GM19025 (cell line): ENCODE measurements around the gene ITGAL.
"Not testable (repeated sequence)": the region's sequence is repeated elsewhere in the genome, so short reads cannot be mapped to it uniquely, and the experiment has no call there.

Source experiments
- ATAC-seq: cut with Tn5 transposase; IDR thresholded peaks from one replicate; pipeline ENCODE4 v1.9.1; 2021; ENCODE audit warnings: mild to moderate bottlenecking, low read depth, moderate library complexity; ENCODE audit not compliant: unreplicated experiment

ITGAL gene

GRCh38 chr16:30457256-30457655 is 15.3 kb upstream of the ITGAL start:
- ATAC-seq: no peak

GRCh38 chr16:30457743-30458560 is 14.6 kb upstream of the ITGAL start:
- no peak for ATAC-seq

DNA sequence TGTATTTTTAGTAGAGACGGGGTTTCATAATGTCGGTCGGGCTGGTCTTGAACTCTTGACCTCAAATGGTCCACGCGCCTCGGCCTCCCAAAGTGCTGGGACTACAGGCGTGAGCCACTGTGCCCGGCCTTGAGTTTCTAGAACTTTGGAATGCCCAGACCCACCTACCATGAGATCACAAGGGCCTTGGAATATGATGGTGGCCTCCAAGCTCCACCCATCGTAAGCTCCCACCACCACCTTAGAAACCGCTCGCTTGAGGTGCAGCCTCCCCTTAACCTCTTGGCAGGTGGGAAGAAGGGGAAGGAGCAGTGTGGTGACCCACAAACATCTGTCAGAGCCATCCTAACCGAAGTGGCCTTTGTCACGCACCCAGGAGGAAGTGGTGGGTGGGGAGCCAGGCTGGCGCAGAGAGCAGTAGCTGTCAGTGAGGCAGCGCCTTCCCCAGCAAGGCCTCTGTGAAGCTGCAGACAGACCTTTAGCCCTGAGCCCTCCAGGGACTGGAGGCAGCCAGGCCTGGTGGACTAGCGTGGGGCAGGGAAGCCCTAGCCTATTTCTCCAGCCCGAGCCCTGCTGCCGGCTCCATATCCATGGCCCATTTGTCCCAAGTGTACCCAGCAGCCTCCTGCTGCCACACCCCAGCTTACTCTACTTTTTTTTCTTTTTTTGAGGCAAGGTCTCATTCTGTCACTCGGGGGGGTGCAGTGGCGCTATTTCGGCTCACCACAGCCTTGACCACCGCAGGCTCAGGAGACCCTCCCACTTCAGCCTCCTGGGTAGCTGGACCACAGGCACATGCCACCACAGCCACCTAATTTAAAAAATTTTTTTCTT is 13.8 kb upstream of the ITGAL start:
- ATAC-seq: peak; percentile 77

DNA sequence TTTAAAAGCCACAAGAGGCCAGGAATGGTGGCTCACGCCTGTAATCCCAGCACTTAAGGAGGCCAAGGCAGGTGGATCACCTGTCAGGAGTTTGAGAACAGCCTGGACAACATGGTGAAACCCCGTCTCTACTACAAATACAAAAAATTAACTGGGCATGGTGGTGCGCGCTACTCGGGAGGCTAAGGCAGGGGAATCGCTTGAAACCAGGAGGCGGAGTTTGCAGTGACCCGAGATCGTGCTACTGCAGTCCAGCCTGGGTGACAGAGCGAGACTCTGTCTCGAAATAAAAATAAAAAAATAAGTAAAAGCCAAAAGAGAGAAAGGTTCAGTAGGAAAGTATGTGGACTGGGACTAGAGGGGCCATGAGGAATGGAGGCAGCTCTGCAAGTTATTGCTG is 13.1 kb upstream of the ITGAL start:
- no peak for ATAC-seq

- ATAC-seq: not testable (repeated sequence)
Measured at GRCh38 chr16:30461426-30461825, 11.1 kb upstream of the ITGAL start.

DNA sequence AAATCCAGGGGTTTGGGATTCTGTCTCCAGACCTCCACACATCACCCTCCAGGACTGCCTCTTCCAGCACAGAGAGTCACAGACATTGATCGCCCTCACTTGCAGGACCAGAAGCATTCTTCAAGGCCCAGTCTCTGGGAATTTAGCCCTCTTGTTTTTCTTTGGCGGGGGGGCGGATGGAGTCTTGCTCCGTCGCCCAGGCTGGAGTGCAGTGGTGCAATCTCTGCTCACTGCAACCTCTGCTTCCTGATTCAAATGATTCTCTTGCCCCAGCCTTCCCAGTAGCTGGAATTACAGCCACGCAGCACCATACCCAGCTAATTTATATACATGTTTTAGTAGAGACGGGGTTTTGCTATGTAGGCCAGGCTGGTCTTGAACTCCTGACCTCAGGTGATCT is 8.5 kb upstream of the ITGAL start:
- ATAC-seq: no peak

DNA sequence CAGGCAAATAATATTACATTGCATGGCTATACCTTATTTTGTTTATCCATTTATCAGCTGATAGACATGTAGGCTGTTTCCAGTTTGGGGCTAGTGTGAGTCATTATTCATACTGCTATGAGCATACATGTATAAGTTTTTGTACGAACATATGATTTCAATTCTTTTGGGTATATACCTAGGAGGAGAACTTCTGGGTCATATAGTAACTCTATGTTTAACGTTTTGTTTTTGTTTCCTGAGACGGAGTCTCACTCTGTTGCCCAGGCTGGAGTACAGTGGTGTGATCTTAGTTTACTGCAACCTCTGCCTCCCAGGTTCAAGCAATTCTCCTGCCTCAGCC is 2.4 kb upstream of the ITGAL start:
- ATAC-seq: no peak

DNA sequence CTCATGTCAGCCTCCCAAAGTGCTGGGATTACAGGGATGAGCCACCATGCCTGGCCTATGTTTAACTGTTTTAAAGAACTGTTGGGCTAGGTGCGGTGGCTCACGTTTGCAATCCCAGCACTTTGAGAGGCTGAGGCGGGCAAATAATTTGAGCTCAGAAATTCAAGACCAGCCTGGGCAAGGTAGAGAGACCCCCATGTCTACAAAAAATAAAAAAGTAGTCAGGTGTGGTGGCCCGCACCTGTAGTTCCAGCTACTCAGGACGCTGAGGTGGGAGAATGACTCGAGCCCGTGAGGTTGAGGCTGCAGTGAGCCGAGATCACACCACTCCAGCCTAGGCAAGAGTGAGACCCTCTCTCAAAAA is 1.9 kb upstream of the ITGAL start:
- no peak for ATAC-seq

DNA sequence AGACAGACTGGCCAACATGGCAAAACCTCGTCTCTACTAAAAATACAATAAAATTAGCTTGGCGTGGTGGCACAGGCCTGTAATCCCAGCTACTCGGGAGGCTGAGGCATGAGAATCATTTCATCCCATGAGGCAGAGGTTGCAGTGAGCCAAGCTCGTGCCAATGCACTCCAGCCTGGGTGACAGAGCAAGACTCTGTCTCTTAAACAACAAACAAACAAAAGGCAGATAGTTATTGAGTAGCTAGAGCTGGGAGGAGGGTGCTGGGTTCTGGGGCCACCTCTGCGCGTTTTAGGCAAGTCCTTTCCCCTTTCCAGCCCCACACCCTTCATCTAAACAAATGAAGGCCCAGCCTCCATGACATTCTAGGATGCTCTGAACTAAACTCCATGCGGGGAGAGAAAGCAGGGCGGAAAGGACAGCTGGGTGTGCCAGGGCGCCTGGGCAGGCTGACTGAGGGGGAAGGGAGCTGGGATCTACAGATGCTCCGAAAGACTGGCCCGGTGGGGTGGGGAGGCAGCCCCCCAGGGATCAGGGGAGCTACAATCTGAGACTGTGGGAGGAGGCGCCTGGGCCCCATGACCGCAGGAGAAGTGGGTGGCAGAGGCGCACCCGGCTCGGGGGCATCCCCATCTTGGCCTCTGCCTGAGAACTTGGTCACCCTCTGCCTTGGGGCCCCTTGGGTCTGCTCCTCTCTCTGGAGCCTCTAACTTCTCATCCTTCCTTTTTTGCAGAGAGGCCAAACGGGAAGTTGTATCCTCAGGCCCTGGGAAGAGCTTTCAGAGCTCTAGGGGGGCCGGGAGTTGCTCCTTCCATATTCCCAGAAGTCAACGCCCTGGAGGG is 910 bp downstream of the ITGAL start:
- no peak for ATAC-seq

GRCh38 chr16:30474074-30474452 is 1.5 kb downstream of the ITGAL start:
- ATAC-seq: no peak

DNA sequence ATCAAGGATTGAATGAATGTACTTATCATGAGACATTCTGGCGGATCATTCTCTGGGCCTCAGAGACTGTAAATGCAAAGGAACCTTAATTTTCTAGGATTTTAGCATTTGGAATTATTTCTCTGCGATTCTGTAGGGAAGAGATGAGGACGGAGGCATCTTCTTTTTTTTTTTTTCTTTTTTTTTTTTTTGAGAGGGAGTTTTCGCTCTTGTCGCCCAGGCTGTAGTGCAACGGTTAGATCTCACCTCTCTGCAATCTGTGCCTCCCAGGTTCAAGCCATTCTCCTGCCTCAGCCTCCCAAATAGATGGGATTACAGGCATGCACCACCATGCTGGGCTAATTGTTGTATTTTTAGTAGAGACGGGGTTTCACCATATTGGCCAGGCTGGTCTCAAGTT is 2.1 kb downstream of the ITGAL start:
- no peak for ATAC-seq

DNA sequence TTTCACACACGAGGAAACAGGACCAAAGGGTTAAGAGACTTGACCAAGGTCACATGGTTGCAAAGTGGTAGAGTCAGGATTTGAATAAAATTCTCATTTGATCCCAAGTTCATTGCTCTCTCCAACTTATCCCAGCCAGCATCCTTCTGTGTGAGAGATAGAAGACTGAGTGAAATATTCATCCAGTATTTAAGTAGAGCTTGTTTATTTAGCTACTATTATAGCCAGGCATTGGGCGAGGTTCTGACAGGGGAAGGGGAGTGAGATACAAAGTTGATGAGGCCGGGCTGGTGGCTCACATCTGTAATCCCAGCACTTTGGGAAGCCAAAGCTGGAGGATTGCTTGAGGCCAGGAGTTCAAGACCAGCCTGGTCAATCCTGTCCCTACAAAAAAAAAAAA is 4.4 kb downstream of the ITGAL start:
- no peak for ATAC-seq

DNA sequence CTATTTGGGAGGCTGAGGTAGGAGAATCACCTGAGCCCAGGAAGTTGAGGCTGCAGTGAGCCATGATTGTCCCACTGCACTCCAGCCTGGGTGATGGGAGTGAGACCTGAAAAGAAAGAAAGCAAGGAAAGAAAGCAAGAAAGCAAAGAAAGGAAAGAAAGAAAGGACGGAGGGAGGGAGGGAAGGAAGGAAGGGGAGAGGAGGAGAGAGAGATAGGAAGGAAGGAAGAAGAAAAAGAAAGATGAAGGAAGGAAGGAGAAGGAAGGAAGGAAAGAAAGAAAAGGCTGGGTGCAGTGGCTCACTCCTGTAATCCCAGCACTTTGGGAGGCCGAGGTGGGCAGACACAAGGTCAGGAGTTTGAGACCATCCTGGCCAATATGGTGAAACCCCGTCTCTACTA is 5.2 kb downstream of the ITGAL start:
- ATAC-seq: not testable (repeated sequence)

DNA sequence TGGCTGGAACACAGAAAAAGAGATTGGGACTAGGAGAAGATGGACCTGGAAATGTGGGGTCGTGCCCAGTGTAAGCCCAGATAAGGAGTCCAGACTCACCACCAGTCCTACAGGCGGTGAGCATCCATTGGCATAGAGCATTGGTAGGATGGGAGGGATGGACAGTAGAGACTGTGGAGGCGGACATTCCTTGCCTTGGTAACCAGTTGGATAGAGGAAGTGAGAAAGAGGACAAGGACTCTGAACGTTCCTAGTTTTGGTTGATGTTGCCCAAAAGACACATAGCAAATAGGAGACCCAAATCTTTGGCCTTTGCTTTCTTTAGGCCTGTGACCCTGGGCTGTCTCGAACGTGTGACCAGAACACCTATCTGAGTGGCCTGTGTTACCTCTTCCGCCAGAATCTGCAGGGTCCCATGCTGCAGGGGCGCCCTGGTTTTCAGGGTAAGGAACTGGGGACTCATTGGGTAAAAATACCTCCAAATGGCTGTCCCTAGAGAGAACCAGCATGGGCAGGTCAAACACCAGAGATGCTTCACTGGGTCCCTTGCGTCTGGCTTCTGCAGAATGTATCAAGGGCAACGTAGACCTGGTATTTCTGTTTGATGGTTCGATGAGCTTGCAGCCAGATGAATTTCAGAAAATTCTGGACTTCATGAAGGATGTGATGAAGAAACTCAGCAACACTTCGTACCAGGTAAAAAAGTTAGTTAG is 6.4 kb downstream of the ITGAL start:
- no peak for ATAC-seq

- no peak for ATAC-seq
Measured at GRCh38 chr16:30481381-30481780, 8.8 kb downstream of the ITGAL start.

GRCh38 chr16:30482366-30482765 is 9.8 kb downstream of the ITGAL start:
- ATAC-seq: no peak

GRCh38 chr16:30484887-30485286 is 12.3 kb downstream of the ITGAL start:
- ATAC-seq: no peak

DNA sequence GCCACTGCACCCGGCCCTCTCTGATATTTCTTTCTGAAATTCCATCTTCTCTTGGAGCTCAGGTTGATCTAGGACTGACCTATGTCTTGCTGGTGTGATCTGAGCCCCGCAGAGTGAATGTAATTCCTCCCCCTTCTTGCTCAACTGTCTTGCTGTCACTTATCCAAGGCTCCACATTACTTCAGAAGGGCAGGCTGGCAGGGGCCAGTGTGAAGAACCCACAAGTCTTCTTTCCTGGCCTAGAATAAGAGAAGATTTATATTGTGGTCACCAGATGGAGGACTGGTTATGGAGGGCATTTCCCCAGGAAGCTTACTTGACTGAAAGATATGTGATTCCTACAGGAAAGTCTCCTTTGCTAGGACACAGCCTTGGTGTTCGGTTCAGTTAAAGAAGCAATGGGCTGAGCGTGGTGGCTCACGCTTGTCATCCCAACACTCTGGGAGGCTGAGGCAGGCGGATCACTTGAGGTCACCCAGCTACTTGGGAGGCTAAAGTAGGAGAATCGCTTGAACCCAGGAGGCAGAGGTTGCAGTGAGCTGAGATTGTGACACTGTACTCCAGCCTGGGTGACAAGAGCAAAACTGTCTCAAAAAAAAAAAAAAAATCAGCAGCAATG is 13.4 kb downstream of the ITGAL start:
- ATAC-seq: no peak

DNA sequence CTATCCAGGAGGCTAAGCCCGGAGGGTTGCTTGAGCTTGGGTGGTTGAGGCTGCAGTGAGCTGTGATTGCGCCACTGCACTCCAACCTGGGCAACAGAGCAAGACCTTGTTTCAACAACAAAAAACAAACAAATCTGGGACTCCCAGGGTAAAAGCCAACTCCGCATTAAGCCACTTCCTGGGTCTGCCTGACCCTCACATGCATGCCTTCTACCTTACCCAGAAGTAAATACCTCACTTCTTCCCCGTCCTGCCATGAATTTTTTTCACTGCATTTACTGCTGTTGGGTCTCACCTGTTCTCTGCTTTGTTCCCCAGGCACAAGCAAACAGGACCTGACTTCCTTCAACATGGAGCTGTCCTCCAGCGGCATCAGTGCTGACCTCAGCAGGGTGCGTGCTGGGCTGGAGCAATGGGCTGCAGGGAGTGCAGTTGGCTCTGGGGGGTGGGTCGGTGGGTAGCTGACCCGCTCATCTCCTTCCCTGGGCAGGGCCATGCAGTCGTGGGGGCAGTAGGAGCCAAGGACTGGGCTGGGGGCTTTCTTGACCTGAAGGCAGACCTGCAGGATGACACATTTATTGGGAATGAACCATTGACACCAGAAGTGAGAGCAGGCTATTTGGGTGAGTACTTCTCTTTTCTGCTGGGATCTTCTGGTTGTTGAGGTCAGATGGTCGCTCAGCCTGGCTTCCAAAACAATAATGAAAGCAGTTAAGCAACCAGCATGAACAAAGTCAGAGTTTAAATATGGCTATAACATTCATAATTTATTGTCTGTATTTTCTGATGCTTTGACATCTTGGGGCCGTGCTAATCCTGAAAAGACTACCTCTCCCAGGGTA is 16.4 kb downstream of the ITGAL start:
- no peak for ATAC-seq
